Right lobe of liver (tissue), 4 donors: ENCODE measurements around the gene CFAP46.

Source experiments
- POLR2A ChIP-seq: fragments of 450-650 bp; IDR thresholded peaks from one replicate; pipeline ENCODE4 v1.6.1; 2017; ENCODE audit warnings: antibody characterized with exemption, mild to moderate bottlenecking
- TF ChIP-seq, protein P1 (sequence below), 4 donors: fragments of 200-600 bp in 3 of 4; fragments of 450-650 bp in 1 of 4; IDR thresholded peaks; one replicate each; pipeline versions ENCODE4 v1.5.1 to v1.8.0; 2016 to 2022; ENCODE audit warnings: antibody characterized with exemption in 4 of 4, mild to moderate bottlenecking in 2 of 4
- donor health status: DM: no; HTN: no; CAD: no.
- donor health status: DM: no; HTN: no; CAD: no.
- donor health status: DM: no; HTN: yes; CAD: no.

DNA sequence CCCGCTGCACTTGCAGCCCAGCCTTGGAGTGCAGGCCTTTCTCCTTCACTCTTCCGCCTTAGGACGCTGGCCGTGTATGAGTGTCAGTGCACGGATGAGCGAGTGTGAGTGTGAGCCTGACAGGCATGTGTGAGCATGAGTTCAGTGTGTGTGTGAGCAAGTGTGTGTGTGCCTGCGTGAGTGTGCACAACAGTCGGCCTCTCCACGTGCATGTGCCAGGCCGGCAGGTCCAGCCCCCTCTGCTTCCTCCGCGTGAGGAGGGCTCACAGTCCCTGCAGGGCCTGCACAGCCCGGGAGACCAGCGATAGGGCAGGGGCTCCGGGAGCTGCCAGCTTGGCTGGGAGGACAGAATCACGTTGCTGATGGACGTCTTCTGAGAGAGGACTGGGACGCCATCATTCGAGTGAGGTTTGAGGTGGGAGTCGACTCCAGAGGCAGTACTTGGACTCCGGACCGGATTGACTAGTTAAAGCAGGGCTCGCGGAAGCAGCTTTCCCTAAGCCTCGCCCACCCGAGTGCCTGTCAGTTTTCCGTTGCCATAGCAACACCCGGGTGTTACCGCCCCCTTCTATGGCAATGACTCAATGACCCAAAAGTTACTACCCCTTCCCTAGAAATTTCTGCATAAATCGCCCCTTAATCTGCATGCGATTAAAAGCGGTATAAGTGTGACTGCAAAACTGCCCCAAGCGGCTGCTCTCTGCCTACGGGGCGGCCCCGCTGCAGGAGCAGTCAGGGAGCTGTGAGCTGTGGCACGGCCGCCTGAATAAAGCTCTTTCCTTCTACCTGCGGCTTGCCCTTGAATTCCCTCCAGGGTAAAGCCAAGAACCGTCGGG, 19.6 kb upstream of the CFAP46 start:
- TF ChIP-seq, protein P1, sequence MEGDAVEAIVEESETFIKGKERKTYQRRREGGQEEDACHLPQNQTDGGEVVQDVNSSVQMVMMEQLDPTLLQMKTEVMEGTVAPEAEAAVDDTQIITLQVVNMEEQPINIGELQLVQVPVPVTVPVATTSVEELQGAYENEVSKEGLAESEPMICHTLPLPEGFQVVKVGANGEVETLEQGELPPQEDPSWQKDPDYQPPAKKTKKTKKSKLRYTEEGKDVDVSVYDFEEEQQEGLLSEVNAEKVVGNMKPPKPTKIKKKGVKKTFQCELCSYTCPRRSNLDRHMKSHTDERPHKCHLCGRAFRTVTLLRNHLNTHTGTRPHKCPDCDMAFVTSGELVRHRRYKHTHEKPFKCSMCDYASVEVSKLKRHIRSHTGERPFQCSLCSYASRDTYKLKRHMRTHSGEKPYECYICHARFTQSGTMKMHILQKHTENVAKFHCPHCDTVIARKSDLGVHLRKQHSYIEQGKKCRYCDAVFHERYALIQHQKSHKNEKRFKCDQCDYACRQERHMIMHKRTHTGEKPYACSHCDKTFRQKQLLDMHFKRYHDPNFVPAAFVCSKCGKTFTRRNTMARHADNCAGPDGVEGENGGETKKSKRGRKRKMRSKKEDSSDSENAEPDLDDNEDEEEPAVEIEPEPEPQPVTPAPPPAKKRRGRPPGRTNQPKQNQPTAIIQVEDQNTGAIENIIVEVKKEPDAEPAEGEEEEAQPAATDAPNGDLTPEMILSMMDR (IDR thresholded peaks at IDR 0.05) = no peak
- no peak for TF ChIP-seq POLR2A
